ENCODE data around the gene PRF1. TPM values are rescaled to one million over a fixed set of nuclear protein-coding genes. Genes with fewer than 3 reads are reported as not detected.
"Not testable (repeated sequence)": the region's sequence is repeated elsewhere in the genome, so short reads cannot be mapped to it uniquely, and the experiment has no call there.

PRF1 gene
- total and polyA plus RNA-seq, 2 donors from 2014 or later, result 1.4 to 8.8 TPM

DNA sequence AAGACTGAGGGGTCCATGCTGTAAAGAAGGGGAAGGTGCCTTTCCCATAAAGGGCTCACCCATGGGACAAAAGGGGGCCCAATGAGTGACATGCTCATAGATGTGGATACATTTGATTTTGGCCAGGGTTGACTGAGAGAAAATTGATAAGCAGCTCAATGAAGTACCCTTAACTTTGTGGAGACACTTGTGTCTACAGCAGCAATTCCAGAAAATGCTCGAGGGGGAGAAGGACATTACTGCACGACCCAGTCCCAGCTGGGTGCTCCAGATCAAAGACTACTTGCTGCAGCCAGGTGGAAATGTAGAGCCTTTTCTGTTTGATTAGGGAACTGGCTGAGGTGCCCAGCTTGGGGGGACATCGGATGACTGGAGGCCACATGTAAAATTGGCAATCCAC is 47.6 kb upstream of the PRF1 start:
- TF ChIP-seq, protein P1, sequence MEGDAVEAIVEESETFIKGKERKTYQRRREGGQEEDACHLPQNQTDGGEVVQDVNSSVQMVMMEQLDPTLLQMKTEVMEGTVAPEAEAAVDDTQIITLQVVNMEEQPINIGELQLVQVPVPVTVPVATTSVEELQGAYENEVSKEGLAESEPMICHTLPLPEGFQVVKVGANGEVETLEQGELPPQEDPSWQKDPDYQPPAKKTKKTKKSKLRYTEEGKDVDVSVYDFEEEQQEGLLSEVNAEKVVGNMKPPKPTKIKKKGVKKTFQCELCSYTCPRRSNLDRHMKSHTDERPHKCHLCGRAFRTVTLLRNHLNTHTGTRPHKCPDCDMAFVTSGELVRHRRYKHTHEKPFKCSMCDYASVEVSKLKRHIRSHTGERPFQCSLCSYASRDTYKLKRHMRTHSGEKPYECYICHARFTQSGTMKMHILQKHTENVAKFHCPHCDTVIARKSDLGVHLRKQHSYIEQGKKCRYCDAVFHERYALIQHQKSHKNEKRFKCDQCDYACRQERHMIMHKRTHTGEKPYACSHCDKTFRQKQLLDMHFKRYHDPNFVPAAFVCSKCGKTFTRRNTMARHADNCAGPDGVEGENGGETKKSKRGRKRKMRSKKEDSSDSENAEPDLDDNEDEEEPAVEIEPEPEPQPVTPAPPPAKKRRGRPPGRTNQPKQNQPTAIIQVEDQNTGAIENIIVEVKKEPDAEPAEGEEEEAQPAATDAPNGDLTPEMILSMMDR (IDR thresholded peaks at IDR 0.05; ENCODE audit: borderline replicate concordance, extremely low read depth, insufficient read depth), result no peak
- Histone ChIP-seq H3K4me3 (ENCODE audit: low read length in 3 of 3) (no peak overlapping the region), H3K27me3 (ENCODE audit: control insufficient read depth, insufficient read depth, low read length) (no peaks in the 10 kb centered on the region), H3K4me1 (ENCODE audit: control insufficient read depth in 2 of 3, insufficient read depth in 2 of 3, low read depth in 1 of 3, low read length in 3 of 3) (no peaks in the 10 kb centered on the region), H3K9me3 (ENCODE audit: control insufficient read depth in 2 of 3, insufficient read depth in 1 of 3, low read length in 3 of 3) (peaks cover 0 to 6% (median 2%) of the 10 kb centered on the region in 3 donors), H3K9ac (ENCODE audit: low read length in 3 of 3) (no peak overlapping the region), H3K36me3 (ENCODE audit: control insufficient read depth in 2 of 3, insufficient read depth in 3 of 3, low read length in 3 of 3) (no peaks in the 10 kb centered on the region), H3K27ac (ENCODE audit: low read depth in 2 of 2, low read length in 2 of 2) (no peak overlapping the region)
- DNase-seq, result no peak
- intact Hi-C loops (cut with DNase I), result no loop called here
- FAIRE-seq, result no peak

- TF ChIP-seq, protein P1 (IDR thresholded peaks at IDR 0.05; ENCODE audit: borderline replicate concordance, extremely low read depth, insufficient read depth), result no peak
- no peaks in the 10 kb centered on the region for H3K36me3 ChIP-seq (ENCODE audit: control insufficient read depth in 2 of 3, insufficient read depth in 3 of 3, low read length in 3 of 3)
- FAIRE-seq (no peak), DNase-seq (no peak)
- H3K9me3 ChIP-seq (ENCODE audit: control insufficient read depth in 2 of 3, insufficient read depth in 1 of 3, low read length in 3 of 3), result peaks cover 0 to 6% (median 2%) of the 10 kb centered on the region in 3 donors
- H3K4me1 ChIP-seq (ENCODE audit: control insufficient read depth in 2 of 3, insufficient read depth in 2 of 3, low read depth in 1 of 3, low read length in 3 of 3), result no peaks in the 10 kb centered on the region
- intact Hi-C loops (cut with DNase I), result no loop called here
- no peak overlapping the region for H3K27ac ChIP-seq (ENCODE audit: low read depth in 2 of 2, low read length in 2 of 2)
- no peak overlapping the region for H3K4me3 ChIP-seq (ENCODE audit: low read length in 3 of 3)
- H3K9ac ChIP-seq (ENCODE audit: low read length in 3 of 3), result no peak overlapping the region
- H3K27me3 ChIP-seq (ENCODE audit: control insufficient read depth, insufficient read depth, low read length), result no peaks in the 10 kb centered on the region
These were observed 47.0 kb upstream of the PRF1 start for GRCh38 chr10:70649526-70649925.

GRCh38 chr10:70648427-70648826 is 45.9 kb upstream of the PRF1 start:
- H3K9me3 ChIP-seq (ENCODE audit: control insufficient read depth in 2 of 3, insufficient read depth in 1 of 3, low read length in 3 of 3), result peaks cover 0 to 6% (median 2%) of the 10 kb centered on the region in 3 donors
- no peak overlapping the region for H3K9ac ChIP-seq (ENCODE audit: low read length in 3 of 3)
- H3K27me3 ChIP-seq (ENCODE audit: control insufficient read depth, insufficient read depth, low read length), result no peaks in the 10 kb centered on the region
- no peak overlapping the region for H3K4me3 ChIP-seq (ENCODE audit: low read length in 3 of 3)
- TF ChIP-seq, protein P1 (IDR thresholded peaks at IDR 0.05; ENCODE audit: borderline replicate concordance, extremely low read depth, insufficient read depth), result no peak
- peak in 1 of 5 donors; percentile 14 for DNase-seq
- intact Hi-C loops (cut with DNase I), result no loop called here
- no peaks in the 10 kb centered on the region for H3K36me3 ChIP-seq (ENCODE audit: control insufficient read depth in 2 of 3, insufficient read depth in 3 of 3, low read length in 3 of 3)
- FAIRE-seq, result no peak
- no peaks in the 10 kb centered on the region for H3K4me1 ChIP-seq (ENCODE audit: control insufficient read depth in 2 of 3, insufficient read depth in 2 of 3, low read depth in 1 of 3, low read length in 3 of 3)
- H3K27ac ChIP-seq (ENCODE audit: low read depth in 2 of 2, low read length in 2 of 2), result no peak overlapping the region

GRCh38 chr10:70647086-70647485 is 44.5 kb upstream of the PRF1 start:
- Histone ChIP-seq H3K9ac (ENCODE audit: low read length in 3 of 3) (no peak overlapping the region), H3K27ac (ENCODE audit: low read depth in 2 of 2, low read length in 2 of 2) (no peak overlapping the region), H3K4me3 (ENCODE audit: low read length in 3 of 3) (no peak overlapping the region), H3K36me3 (ENCODE audit: control insufficient read depth in 2 of 3, insufficient read depth in 3 of 3, low read length in 3 of 3) (no peaks in the 10 kb centered on the region), H3K9me3 (ENCODE audit: control insufficient read depth in 2 of 3, insufficient read depth in 1 of 3, low read length in 3 of 3) (peaks cover 0 to 6% (median 2%) of the 10 kb centered on the region in 3 donors), H3K4me1 (ENCODE audit: control insufficient read depth in 2 of 3, insufficient read depth in 2 of 3, low read depth in 1 of 3, low read length in 3 of 3) (no peaks in the 10 kb centered on the region), H3K27me3 (ENCODE audit: control insufficient read depth, insufficient read depth, low read length) (no peaks in the 10 kb centered on the region)
- TF ChIP-seq, protein P1 (IDR thresholded peaks at IDR 0.05; ENCODE audit: borderline replicate concordance, extremely low read depth, insufficient read depth), result no peak
- FAIRE-seq (no peak), DNase-seq (no peak)
- intact Hi-C loops (cut with DNase I), result no loop called here

- H3K9me3 ChIP-seq (ENCODE audit: control insufficient read depth in 2 of 3, insufficient read depth in 1 of 3, low read length in 3 of 3); H3K36me3 ChIP-seq (ENCODE audit: control insufficient read depth in 2 of 3, insufficient read depth in 3 of 3, low read length in 3 of 3); H3K27me3 ChIP-seq (ENCODE audit: control insufficient read depth, insufficient read depth, low read length); DNase-seq; H3K4me1 ChIP-seq (ENCODE audit: control insufficient read depth in 2 of 3, insufficient read depth in 2 of 3, low read depth in 1 of 3, low read length in 3 of 3); H3K27ac ChIP-seq (ENCODE audit: low read depth in 2 of 2, low read length in 2 of 2); FAIRE-seq; H3K4me3 ChIP-seq (ENCODE audit: low read length in 3 of 3); H3K9ac ChIP-seq (ENCODE audit: low read length in 3 of 3); intact Hi-C loops (cut with DNase I): not testable (repeated sequence)
These were observed 42.4 kb upstream of the PRF1 start for GRCh38 chr10:70644959-70645358.

DNA sequence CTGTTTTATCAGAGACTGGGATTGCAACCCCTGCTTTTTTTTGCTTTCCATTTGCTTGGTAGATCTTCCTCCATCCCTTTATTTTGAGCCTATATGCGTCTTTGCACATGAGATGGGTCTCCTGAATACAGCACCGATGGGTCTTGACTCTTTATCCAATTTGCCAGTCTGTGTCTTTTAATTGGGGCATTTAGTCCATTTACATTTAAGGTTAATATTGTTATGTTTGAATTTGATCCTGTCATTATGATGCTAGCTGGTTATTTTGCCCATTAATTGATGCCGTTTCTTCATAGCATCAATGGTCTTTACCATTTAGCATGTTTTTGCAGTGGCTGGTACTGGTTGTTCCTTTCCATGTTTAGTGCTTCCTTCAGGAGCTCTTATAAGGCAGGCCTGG is 40.7 kb upstream of the PRF1 start:
- H3K9ac ChIP-seq (ENCODE audit: low read length in 3 of 3); H3K4me1 ChIP-seq (ENCODE audit: control insufficient read depth in 2 of 3, insufficient read depth in 2 of 3, low read depth in 1 of 3, low read length in 3 of 3); DNase-seq; H3K4me3 ChIP-seq (ENCODE audit: low read length in 3 of 3); H3K9me3 ChIP-seq (ENCODE audit: control insufficient read depth in 2 of 3, insufficient read depth in 1 of 3, low read length in 3 of 3); intact Hi-C loops (cut with DNase I); H3K27ac ChIP-seq (ENCODE audit: low read depth in 2 of 2, low read length in 2 of 2); H3K36me3 ChIP-seq (ENCODE audit: control insufficient read depth in 2 of 3, insufficient read depth in 3 of 3, low read length in 3 of 3); H3K27me3 ChIP-seq (ENCODE audit: control insufficient read depth, insufficient read depth, low read length); FAIRE-seq: not testable (repeated sequence)

Data from kidney (tissue), 14 donors.